DND-41 (cell line): ENCODE results near the gene CYSLTR1.

Experiments used
- CTCF ChIP-seq: IDR thresholded peaks from 2 replicates; pipeline ENCODE4 v1.5.1; 2012; ENCODE audit warnings: borderline replicate concordance, low read length, moderate library complexity, mild to moderate bottlenecking; ENCODE audit not compliant: poor library complexity, severe bottlenecking; ENCODE audit errors: extremely low read depth
- EZH2 ChIP-seq: IDR thresholded peaks from 3 replicates; pipeline ENCODE4 v1.6.1; 2012; ENCODE audit warnings: borderline replicate concordance, low read depth, mild to moderate bottlenecking, moderate library complexity, low read length, inconsistent platforms; ENCODE audit not compliant: severe bottlenecking

- TF ChIP-seq CTCF, result no peak
- no peak for TF ChIP-seq EZH2
Observed at GRCh38 chrX:78315745-78316144, 11.7 kb downstream of the CYSLTR1 start.
